ENCODE measurements around the gene STK35. TPM values are rescaled to one million over a fixed set of nuclear protein-coding genes. Genes with fewer than 3 reads are reported as not detected.
A peak's percentile ranks its signal among the peaks of the same experiment; 100 is the strongest.
"Not testable (repeated sequence)": the region's sequence is repeated elsewhere in the genome, so short reads cannot be mapped to it uniquely, and the experiment has no call there.

STK35 gene
- polyA plus RNA-seq, 3 donors from 2014 or later = 3.2 to 7.6 (median 4.5) TPM

GRCh38 chr20:2164966-2165365 is 63.3 kb downstream of the STK35 start:
- no peaks in the 10 kb centered on the region for H3K36me3 Mint-ChIP-seq
- no peak overlapping the region for H3K4me3 Mint-ChIP-seq
- no peaks in the 10 kb centered on the region for H3K4me1 Mint-ChIP-seq
- peaks cover 0 to 2% (median 2%) of the 10 kb centered on the region in 3 donors for H3K27me3 Mint-ChIP-seq (ENCODE audit: low read depth in 3 of 3)
- no peaks in the 10 kb centered on the region for H3K9me3 Mint-ChIP-seq
- DNase-seq = no peak
- H3K27ac Mint-ChIP-seq = no peak overlapping the region

GRCh38 chr20:2165871-2166270 is 64.2 kb downstream of the STK35 start:
- Mint-ChIP-seq H3K9me3 (no peaks in the 10 kb centered on the region), H3K27me3 (ENCODE audit: low read depth in 3 of 3) (peaks cover 0 to 2% (median 2%) of the 10 kb centered on the region in 3 donors), H3K4me1 (no peaks in the 10 kb centered on the region), H3K27ac (no peak overlapping the region), H3K4me3 (no peak overlapping the region), H3K36me3 (no peaks in the 10 kb centered on the region)
- no peak for DNase-seq

GRCh38 chr20:2167112-2167511 is 65.5 kb downstream of the STK35 start:
- Mint-ChIP-seq H3K4me3 (no peak overlapping the region), H3K27ac (no peak overlapping the region), H3K9me3 (no peaks in the 10 kb centered on the region), H3K4me1 (no peaks in the 10 kb centered on the region), H3K36me3 (no peaks in the 10 kb centered on the region), H3K27me3 (ENCODE audit: low read depth in 3 of 3) (peaks cover under 1 to 4% (median 2%) of the 10 kb centered on the region in 3 donors)
- no peak for DNase-seq

- H3K9me3 Mint-ChIP-seq = no peaks in the 10 kb centered on the region
- no peak for DNase-seq
- H3K27me3 Mint-ChIP-seq (ENCODE audit: low read depth in 3 of 3) = peaks cover 0 to 5% (median 4%) of the 10 kb centered on the region in 3 donors
- H3K4me1 Mint-ChIP-seq = peaks cover 0 to 2% of the 10 kb centered on the region in 2 donors
- H3K4me3 Mint-ChIP-seq = no peak overlapping the region
- H3K36me3 Mint-ChIP-seq = no peaks in the 10 kb centered on the region
- H3K27ac Mint-ChIP-seq = no peak overlapping the region
Measured at GRCh38 chr20:2168946-2169345, 67.3 kb downstream of the STK35 start.

- Mint-ChIP-seq H3K27me3 (ENCODE audit: low read depth in 3 of 3) (peaks cover 0 to 5% (median 4%) of the 10 kb centered on the region in 3 donors), H3K9me3 (no peaks in the 10 kb centered on the region), H3K27ac (no peak overlapping the region), H3K4me1 (peaks cover 0 to 2% of the 10 kb centered on the region in 2 donors), H3K36me3 (no peaks in the 10 kb centered on the region), H3K4me3 (no peak overlapping the region)
- DNase-seq = no peak
Measured at GRCh38 chr20:2169456-2170088, 67.9 kb downstream of the STK35 start.

DNA sequence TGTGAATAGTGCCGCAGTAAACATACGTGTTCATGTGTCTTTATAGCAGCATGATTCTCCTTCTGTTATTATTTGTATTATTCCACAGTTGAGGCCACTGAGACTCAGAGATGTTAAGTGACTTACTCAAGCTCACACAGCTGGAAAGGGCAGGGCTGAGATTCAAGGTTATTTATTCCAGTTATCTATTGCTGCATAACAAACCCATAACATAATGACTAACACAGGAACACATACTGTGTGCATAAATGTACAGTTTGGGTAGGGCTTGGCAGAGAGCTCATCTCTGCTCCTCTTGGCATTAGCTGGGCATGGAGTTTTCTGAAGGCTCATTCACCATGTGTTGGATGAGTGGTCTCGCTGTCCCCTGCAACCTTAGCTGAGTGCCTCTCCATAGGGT is 68.8 kb downstream of the STK35 start:
- H3K4me3 Mint-ChIP-seq = no peak overlapping the region
- H3K27me3 Mint-ChIP-seq (ENCODE audit: low read depth in 3 of 3) = peaks cover 0 to 5% (median 4%) of the 10 kb centered on the region in 3 donors
- no peaks in the 10 kb centered on the region for H3K9me3 Mint-ChIP-seq
- no peaks in the 10 kb centered on the region for H3K36me3 Mint-ChIP-seq
- H3K4me1 Mint-ChIP-seq = peaks cover 0 to 2% of the 10 kb centered on the region in 2 donors
- no peak overlapping the region for H3K27ac Mint-ChIP-seq
- no peak for DNase-seq

GRCh38 chr20:2171266-2171790 is 69.7 kb downstream of the STK35 start:
- H3K36me3 Mint-ChIP-seq = no peaks in the 10 kb centered on the region
- peaks cover 0 to 2% of the 10 kb centered on the region in 2 donors for H3K4me1 Mint-ChIP-seq
- H3K9me3 Mint-ChIP-seq = no peaks in the 10 kb centered on the region
- no peak for DNase-seq
- peak overlapping the region in 1 of 6 donors; percentile 31 for H3K27ac Mint-ChIP-seq
- no peak overlapping the region for H3K4me3 Mint-ChIP-seq
- peaks cover 0 to 5% (median 4%) of the 10 kb centered on the region in 3 donors for H3K27me3 Mint-ChIP-seq (ENCODE audit: low read depth in 3 of 3)

GRCh38 chr20:2171840-2172239 is 70.2 kb downstream of the STK35 start:
- not testable (repeated sequence) for H3K27me3 Mint-ChIP-seq (ENCODE audit: low read depth in 3 of 3); DNase-seq; H3K27ac Mint-ChIP-seq; H3K9me3 Mint-ChIP-seq; H3K4me1 Mint-ChIP-seq; H3K4me3 Mint-ChIP-seq; H3K36me3 Mint-ChIP-seq

DNA sequence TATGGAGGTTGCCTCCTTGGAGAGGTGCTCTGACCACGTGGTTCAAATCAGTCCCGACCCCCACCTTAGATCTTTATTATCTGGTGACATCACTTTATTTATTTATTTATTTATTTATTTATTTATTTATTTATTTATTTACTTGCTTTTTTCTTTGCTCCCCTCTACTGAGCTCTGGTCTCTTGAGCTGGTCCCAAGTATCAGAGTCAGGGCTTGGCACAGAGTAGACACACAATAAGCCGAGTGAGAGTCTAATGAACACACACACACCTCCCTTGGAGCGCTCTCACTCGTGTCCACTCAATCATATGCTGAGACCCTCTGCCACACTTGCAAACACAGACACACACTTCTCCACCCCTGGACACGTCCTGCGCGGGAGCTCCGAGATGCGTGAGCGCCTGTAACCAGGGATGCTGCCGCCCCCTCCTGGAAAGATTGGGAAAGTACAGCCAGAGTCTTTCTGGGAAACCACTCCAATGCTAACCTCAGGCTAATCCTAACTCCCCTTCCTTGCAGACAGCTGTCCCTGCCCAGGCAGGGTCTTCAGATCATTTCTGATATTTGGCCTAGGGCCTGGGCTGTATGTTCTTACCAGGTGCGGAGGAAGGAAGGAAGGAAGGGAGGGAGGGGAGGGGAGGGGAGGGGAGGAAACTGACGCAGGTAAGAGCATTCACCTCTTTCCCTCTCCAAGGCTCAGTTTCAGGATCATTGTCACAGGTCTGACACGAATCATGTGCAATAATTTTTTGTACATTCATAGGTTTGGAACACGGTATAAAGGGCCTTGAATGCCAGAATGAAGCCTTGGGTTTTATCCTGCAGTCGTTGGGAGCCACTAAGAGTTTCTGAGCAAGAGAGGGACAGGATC is 70.9 kb downstream of the STK35 start:
- Mint-ChIP-seq H3K4me1 (peaks cover 0 to 2% of the 10 kb centered on the region in 2 donors), H3K27me3 (ENCODE audit: low read depth in 3 of 3) (peaks cover 0 to 5% (median 3%) of the 10 kb centered on the region in 3 donors), H3K9me3 (no peaks in the 10 kb centered on the region), H3K27ac (no peak overlapping the region), H3K36me3 (no peaks in the 10 kb centered on the region), H3K4me3 (no peak overlapping the region)
- peak; percentile 35 to 57 (median 45) for DNase-seq

GRCh38 chr20:2173186-2173585 is 71.6 kb downstream of the STK35 start:
- Mint-ChIP-seq H3K36me3 (no peaks in the 10 kb centered on the region), H3K9me3 (no peaks in the 10 kb centered on the region), H3K27ac (no peak overlapping the region), H3K4me1 (peaks cover 0 to 2% of the 10 kb centered on the region in 2 donors), H3K4me3 (no peak overlapping the region), H3K27me3 (ENCODE audit: low read depth in 3 of 3) (peaks cover 0 to 5% (median 3%) of the 10 kb centered on the region in 3 donors)
- no peak for DNase-seq

DNA sequence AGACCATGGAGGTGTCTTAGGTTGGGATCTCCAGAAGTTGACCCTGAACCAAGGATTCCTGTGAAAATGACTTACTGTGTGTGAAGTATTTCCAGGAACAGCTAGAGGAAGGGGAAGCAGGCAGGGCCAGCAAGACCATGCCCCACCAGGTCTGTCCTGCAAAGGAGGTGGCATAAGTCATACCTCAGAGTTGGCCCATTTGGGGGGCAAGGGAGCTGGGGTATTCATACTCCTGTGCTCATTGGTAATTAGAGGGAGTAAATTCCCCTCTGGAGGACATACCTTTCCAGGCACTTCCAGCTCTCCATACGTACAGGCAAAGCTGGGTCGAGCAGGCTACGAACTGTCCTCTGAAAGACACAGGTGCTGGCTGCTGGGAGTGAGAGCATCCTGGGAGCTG is 72.4 kb downstream of the STK35 start:
- DNase-seq = no peak
- H3K27me3 Mint-ChIP-seq (ENCODE audit: low read depth in 3 of 3) = peaks cover 1 to 8% (median 3%) of the 10 kb centered on the region in 3 donors
- H3K4me3 Mint-ChIP-seq = no peak overlapping the region
- no peaks in the 10 kb centered on the region for H3K9me3 Mint-ChIP-seq
- H3K36me3 Mint-ChIP-seq = no peaks in the 10 kb centered on the region
- peaks cover 0 to 2% of the 10 kb centered on the region in 2 donors for H3K4me1 Mint-ChIP-seq
- H3K27ac Mint-ChIP-seq = no peak overlapping the region

DNA sequence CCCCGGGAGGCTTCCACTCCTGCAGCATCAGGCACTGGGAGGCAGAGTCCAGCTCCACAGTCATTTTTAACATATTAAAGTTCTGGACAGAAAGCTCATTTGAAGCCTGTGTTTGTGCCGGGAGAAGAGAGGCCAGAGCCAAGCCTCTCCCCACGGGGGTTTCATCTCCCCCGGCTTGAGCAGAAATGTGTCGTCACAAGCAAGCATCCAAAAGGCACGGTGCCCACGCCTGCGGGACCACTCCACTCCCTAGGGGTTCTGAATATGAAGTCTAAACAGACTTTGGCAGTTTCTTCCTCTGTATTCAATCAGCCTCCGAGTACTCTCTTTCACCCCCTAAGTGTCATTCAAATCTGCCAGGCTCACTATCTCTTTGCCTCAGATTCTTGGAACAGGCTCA is 75.3 kb downstream of the STK35 start:
- H3K27me3 Mint-ChIP-seq (ENCODE audit: low read depth in 3 of 3) = peaks cover 0 to 8% (median 1%) of the 10 kb centered on the region in 3 donors
- H3K27ac Mint-ChIP-seq = no peak overlapping the region
- H3K4me3 Mint-ChIP-seq = no peak overlapping the region

DNA sequence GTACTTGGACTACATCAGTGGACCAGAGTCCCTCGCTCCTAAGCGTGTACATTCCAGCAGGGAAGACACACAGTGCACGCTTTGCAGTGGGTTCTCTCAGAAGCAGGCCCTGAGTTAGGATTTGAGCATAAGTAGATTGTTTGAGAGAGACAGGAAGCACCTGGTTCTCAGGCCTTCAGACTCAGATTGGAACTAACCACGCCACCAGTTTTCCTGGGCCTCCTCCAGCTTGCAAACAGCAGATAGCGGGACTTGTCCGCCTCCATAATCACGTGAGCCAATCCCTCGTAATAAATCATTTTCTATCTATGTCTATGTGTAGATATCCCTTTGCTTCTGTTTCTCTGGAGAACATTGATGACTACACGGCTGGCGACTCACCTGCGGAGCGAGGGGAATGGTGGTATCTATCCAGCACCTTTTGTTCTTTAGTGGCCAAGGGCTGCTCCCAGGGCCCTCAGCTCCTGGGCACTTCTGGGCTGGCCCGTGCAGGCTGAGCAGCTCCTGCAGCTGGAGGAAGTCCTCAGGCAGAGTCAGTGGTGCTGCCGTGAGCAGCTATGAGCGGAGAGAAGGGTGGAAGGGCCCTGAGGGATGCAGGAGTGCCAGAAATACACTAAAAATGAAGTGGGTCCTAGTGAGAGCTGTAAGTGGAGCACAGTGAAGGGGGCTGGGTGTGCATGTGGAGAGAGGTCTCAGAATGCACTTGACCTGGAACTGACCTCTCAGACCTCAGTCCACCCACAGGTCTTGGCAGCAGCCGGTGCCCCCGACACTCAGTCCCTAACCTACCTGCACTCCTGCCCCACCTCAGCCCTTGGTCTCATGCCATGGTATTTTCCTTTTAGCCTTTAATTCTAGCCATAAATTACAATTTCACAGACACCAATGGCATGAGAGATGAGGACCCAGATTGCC is 76.9 kb downstream of the STK35 start:
- Mint-ChIP-seq H3K27me3 (ENCODE audit: low read depth in 3 of 3) (peaks cover 0 to 3% (median 1%) of the 10 kb centered on the region in 3 donors), H3K9me3 (no peaks in the 10 kb centered on the region), H3K4me1 (no peaks in the 10 kb centered on the region), H3K27ac (no peak overlapping the region), H3K4me3 (no peak overlapping the region), H3K36me3 (no peaks in the 10 kb centered on the region)
- DNase-seq = no peak

More for the DNA sequence above, 75.3 kb downstream of the STK35 start:
- Mint-ChIP-seq H3K4me1 (peaks cover 0 to 2% of the 10 kb centered on the region in 2 donors), H3K9me3 (no peaks in the 10 kb centered on the region), H3K36me3 (no peaks in the 10 kb centered on the region)
- no peak for DNase-seq
